Smooth muscle cell (in vitro differentiated cells): ENCODE results near the gene LONP1. TPM values are rescaled to one million over a fixed set of nuclear protein-coding genes. Genes with fewer than 3 reads are reported as not detected.

Experiments
- DNase-seq: peaks from one replicate; lab custom pipeline; 2025; ENCODE audit not compliant: unreplicated experiment; lab: John Stamatoyannopoulos, UW
- H2AFZ ChIP-seq: fragments of 200-600 bp; sonication (generic); 2 replicates; pipeline ENCODE4 v1.6.0; 2016; ENCODE audit warnings: antibody characterized with exemption, low read depth, mild to moderate bottlenecking
- H3F3A ChIP-seq: fragments of 200-600 bp; sonication (generic); 2 replicates; pipeline ENCODE4 v1.6.0; 2017; ENCODE audit warnings: antibody characterized with exemption, low read depth
- H3K27ac ChIP-seq: fragments of 200-600 bp; sonication (generic); 2 replicates; pipeline ENCODE4 v1.5.1; 2016; ENCODE audit warnings: low read depth, mild to moderate bottlenecking
- H3K27me3 ChIP-seq: fragments of 200-600 bp; sonication (generic); 2 replicates; pipeline ENCODE4 v1.6.1; 2016; ENCODE audit warnings: low read depth, mild to moderate bottlenecking
- H3K36me3 ChIP-seq: fragments of 200-600 bp; sonication (generic); 2 replicates; pipeline ENCODE4 v1.5.1; 2016; ENCODE audit warnings: low read depth
- H3K4me1 ChIP-seq: fragments of 200-600 bp; sonication (generic); 2 replicates; pipeline ENCODE4 v1.5.1; 2016; ENCODE audit warnings: low read depth
- H3K4me2 ChIP-seq: fragments of 200-600 bp; sonication (generic); 2 replicates; pipeline ENCODE4 v1.6.0; 2016; ENCODE audit warnings: mild to moderate bottlenecking
- H3K4me3 ChIP-seq: fragments of 200-600 bp; sonication (generic); 2 replicates; pipeline ENCODE4 v1.5.1; 2016; ENCODE audit warnings: mild to moderate bottlenecking
- H3K79me2 ChIP-seq: fragments of 200-600 bp; sonication (generic); 2 replicates; pipeline ENCODE4 v1.6.0; 2016; ENCODE audit warnings: low read depth, mild to moderate bottlenecking
- H3K9ac ChIP-seq: fragments of 200-600 bp; sonication (generic); 2 replicates; pipeline ENCODE4 v1.6.0; 2016; ENCODE audit warnings: low read depth
- H3K9me3 ChIP-seq: fragments of 200-600 bp; sonication (generic); replicated peaks from 2 replicates; pipeline ENCODE4 v1.5.1; 2016; ENCODE audit warnings: low read depth
- H4K20me1 ChIP-seq: fragments of 200-600 bp; sonication (generic); 2 replicates; pipeline ENCODE4 v1.6.0; 2016; ENCODE audit warnings: low read depth
- WGBS: methylation state at CpG from one replicate; pipeline ENCODE4 v1.1.7; 2016; ENCODE audit warnings: low lambda C conversion rate; 5-methylcytosine and 5-hydroxymethylcytosine counted together
- polyA plus RNA-seq: library from polyadenylated mRNA; unstranded; fragments of >200 nt; fragmentation: Nextera tagmentation; extraction: Ambion mirVana; gene quantifications from 2 replicates; pipeline ENCODE4 v1.2.1, GENCODE V29; 2016
- total RNA-seq: library from RNA; depleted of rRNA; stranded (reverse); fragments of >200 nt; gene quantifications from 2 replicates; pipeline ENCODE4 v1.2.3, GENCODE V29; 2014
- TF ChIP-seq, protein P1 (sequence below): fragments of 200-600 bp; sonication (generic); IDR thresholded peaks from 2 replicates; pipeline ENCODE4 v1.5.1; 2017; ENCODE audit warnings: borderline replicate concordance, mild to moderate bottlenecking, antibody characterized with exemption; ENCODE audit not compliant: insufficient read depth, poor library complexity, severe bottlenecking

The LONP1 gene
- total and polyA plus RNA-seq, 2 experiments from 2014 or later, result 31.6 to 67.7 TPM

DNA sequence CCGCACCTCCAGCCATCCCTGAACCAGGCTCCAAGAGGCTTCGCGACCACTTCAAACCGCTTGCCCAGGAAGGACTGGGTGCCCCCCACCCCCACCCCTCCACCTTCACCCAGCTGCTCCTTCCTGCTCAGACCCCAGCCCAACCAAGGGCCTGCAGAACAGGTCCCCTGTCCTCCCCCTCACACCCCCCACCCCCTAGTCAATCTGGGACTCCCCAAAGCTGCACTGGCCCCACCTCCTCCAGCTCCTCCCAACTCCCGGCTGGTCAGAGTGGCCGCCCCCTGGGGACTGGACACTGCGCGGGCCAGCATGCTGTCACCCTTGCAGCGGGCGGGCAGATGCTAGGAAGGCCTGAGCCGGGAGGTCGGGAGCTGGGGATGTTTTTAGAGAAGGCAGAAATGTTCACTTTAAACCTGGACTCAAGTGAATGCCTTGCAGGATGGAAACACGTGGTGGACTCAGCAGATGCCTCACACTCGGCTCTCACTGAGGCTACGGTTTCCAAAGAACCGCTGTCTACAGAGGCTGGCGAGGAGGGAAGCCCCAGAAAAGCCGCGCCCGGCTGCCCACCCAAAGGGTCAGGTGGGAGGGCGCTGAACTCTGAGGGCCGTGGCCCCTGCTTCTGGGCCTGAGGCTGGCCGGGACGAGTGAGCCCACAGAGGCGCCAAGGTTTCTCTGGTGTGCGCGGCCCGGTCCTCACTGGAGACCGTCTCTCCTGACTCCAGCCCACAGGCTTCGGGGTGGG, 21.9 kb downstream of the LONP1 start:
- no peak overlapping the region for H3K27ac ChIP-seq
- no peak overlapping the region for H3K4me3 ChIP-seq
- DNase-seq, result no peak
- H3F3A ChIP-seq, result no peaks in the 10 kb centered on the region
- no peak overlapping the region for H2AFZ ChIP-seq
- H3K27me3 ChIP-seq, result no peaks in the 10 kb centered on the region
- H3K9me3 ChIP-seq, result no peaks in the 10 kb centered on the region
- WGBS, result 97% methylated on average over 30 of the region's 30 CpGs
- H3K4me2 ChIP-seq, result no peak overlapping the region
- H3K4me1 ChIP-seq, result no peaks in the 10 kb centered on the region
- no peak overlapping the region for H3K9ac ChIP-seq
- TF ChIP-seq, protein P1, sequence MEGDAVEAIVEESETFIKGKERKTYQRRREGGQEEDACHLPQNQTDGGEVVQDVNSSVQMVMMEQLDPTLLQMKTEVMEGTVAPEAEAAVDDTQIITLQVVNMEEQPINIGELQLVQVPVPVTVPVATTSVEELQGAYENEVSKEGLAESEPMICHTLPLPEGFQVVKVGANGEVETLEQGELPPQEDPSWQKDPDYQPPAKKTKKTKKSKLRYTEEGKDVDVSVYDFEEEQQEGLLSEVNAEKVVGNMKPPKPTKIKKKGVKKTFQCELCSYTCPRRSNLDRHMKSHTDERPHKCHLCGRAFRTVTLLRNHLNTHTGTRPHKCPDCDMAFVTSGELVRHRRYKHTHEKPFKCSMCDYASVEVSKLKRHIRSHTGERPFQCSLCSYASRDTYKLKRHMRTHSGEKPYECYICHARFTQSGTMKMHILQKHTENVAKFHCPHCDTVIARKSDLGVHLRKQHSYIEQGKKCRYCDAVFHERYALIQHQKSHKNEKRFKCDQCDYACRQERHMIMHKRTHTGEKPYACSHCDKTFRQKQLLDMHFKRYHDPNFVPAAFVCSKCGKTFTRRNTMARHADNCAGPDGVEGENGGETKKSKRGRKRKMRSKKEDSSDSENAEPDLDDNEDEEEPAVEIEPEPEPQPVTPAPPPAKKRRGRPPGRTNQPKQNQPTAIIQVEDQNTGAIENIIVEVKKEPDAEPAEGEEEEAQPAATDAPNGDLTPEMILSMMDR, result no peak
- peaks cover 27% of the 10 kb centered on the region for H3K79me2 ChIP-seq
- H4K20me1 ChIP-seq, result peaks cover 71% of the 10 kb centered on the region
- no peaks in the 10 kb centered on the region for H3K36me3 ChIP-seq

DNA sequence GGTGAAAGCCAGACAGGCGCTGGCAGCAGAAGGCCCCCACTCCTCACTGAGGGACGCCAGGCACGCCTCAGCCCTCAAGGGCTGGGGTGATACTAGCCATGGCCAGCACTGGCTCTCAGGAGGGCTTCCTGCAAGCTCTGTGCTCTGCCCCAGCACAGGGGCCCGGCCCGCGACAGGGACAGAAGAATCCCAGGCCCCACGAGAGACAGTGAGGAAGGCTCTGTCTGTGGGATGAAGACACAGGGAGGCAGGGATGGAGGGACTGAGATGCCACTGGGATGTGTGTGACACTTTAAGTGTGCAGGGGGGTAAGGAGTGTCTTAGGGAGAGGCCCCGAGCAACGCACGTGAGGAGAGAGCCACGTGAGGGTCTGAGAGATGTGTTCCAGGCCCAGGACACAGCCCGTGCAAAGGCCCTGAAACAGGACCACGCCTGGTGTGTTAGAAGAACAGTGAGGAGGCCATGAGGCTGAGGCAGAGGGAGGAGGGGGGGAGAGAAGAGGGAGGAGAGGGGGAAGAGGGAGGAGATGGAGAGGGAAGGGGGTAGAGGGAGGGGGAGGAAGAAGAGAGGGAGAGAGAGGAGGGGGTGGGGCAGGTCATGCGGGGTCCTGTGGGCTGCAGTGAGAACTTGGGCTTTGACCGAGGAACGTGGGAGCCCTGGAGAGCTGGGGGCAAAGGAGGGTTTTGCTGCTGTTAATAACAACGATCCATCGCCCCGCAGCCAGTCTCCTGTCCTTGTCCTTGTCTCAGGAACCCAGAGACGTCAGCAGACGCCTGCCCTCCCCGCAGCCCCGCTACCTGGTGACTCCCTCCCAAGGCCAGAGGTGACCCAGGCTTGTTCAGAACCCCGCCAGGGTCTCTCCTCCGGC, 22.7 kb downstream of the LONP1 start:
- Histone ChIP-seq H3K27me3 (no peaks in the 10 kb centered on the region), H3F3A (peaks cover under 1% of the 10 kb centered on the region), H3K9me3 (no peaks in the 10 kb centered on the region), H3K79me2 (peaks cover 35% of the 10 kb centered on the region), H4K20me1 (peaks cover 79% of the 10 kb centered on the region), H3K9ac (no peak overlapping the region), H3K4me3 (no peak overlapping the region), H2AFZ (no peak overlapping the region), H3K4me1 (no peaks in the 10 kb centered on the region), H3K36me3 (no peaks in the 10 kb centered on the region), H3K4me2 (no peak overlapping the region), H3K27ac (no peak overlapping the region)
- TF ChIP-seq, protein P1, result no peak
- WGBS, result 86% methylated on average over 22 of the region's 25 CpGs
- no peak for DNase-seq

DNA sequence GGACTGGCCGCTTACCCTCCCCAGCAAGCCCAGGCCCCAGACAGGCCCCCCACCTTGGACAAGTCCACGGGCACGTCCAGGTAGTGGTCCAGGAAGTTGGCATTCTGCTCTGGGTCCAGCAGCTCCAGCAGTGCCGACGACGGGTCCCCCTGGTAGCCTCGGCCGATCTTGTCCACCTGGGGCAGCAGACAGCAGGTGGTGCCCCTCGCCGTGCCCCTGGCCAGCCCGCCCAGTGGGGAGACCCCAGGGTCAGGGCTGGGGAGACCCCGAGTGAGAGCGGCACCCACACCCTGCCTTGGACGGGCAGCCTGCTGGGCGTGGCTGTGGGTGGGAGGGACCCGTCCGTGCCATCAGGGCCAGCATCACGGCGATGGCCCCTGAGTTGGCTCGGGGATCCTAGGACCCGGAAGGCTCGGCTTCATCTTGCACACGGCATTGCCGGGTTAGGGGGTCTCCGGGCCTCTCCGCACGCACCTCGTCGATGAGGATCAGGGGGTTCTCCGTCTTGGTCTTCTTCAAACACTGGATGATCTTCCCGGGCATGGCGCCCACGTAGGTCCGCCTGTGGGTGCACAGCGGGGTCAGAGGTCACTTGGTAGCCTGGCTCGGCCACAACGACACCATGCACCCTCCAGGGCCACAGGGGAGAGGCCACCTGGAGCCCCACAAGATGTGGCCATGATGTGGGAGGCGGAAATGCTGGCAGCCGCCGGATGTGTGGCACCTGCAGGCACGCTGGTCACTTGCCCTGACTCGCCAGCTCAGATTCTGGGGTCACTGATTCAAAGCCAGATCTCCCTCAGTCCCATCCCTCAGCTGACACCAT, 23.5 kb downstream of the LONP1 start:
- TF ChIP-seq, protein P1, result no peak
- H3F3A ChIP-seq, result peaks cover 8% of the 10 kb centered on the region
- peaks cover 44% of the 10 kb centered on the region for H3K79me2 ChIP-seq
- WGBS, result 93% methylated on average over 39 of the region's 42 CpGs
- DNase-seq, result no peak
- H3K9me3 ChIP-seq, result no peaks in the 10 kb centered on the region
- peaks cover 87% of the 10 kb centered on the region for H4K20me1 ChIP-seq
- peaks cover 8% of the 10 kb centered on the region for H3K4me1 ChIP-seq
- H3K27ac ChIP-seq, result no peak overlapping the region
- H3K4me3 ChIP-seq, result no peak overlapping the region
- no peak overlapping the region for H3K9ac ChIP-seq
- no peak overlapping the region for H3K4me2 ChIP-seq
- H2AFZ ChIP-seq, result no peak overlapping the region
- H3K36me3 ChIP-seq, result no peaks in the 10 kb centered on the region
- H3K27me3 ChIP-seq, result no peaks in the 10 kb centered on the region
